Hematopoietic multipotent progenitor cell treated with erythropoietin and hydrocortisone succinate and interleukin-3 and kit ligand, for 17 days (in vitro differentiated cells): Measurements from ENCODE around the gene SHBG.
A peak's percentile ranks its signal among the peaks of the same experiment; 100 is the strongest.
"Not testable (repeated sequence)": the region's sequence is repeated elsewhere in the genome, so short reads cannot be mapped to it uniquely, and the experiment has no call there.

Source experiments
- DNase-seq: peaks from one replicate; pipeline ENCODE4 v3.0.0-alpha.2; 2015; ENCODE audit warnings: low spot score

SHBG gene

GRCh38 chr17:7612294-7612640, 17.7 kb upstream of the SHBG start:
- DNase-seq: no peak

GRCh38 chr17:7613769-7614424, 16.0 kb upstream of the SHBG start:
- DNase-seq: peak; percentile 42

GRCh38 chr17:7614425-7615264, 15.3 kb upstream of the SHBG start, which contains the start of gene FXR2:
TSS of gene FXR2 (minus strand) at chr17:7614897. CDS start at chr17:7614532, 365 bp downstream.
- DNase-seq: peak; percentile 100

GRCh38 chr17:7615265-7615747, 14.6 kb upstream of the SHBG start:
- DNase-seq: no peak

GRCh38 chr17:7618608-7619007, 11.3 kb upstream of the SHBG start:
- no peak for DNase-seq

- DNase-seq: no peak
Observed at GRCh38 chr17:7620835-7621234, 9.1 kb upstream of the SHBG start.

- no peak for DNase-seq
Observed at GRCh38 chr17:7623661-7624060, 6.3 kb upstream of the SHBG start.

- not testable (repeated sequence) for DNase-seq
Observed at GRCh38 chr17:7625749-7626148, 4.2 kb upstream of the SHBG start.

- DNase-seq: no peak
Observed at GRCh38 chr17:7626307-7626706, 3.6 kb upstream of the SHBG start.

GRCh38 chr17:7626956-7627249, 3.0 kb upstream of the SHBG start:
- DNase-seq: no peak

GRCh38 chr17:7627250-7628121, 2.4 kb upstream of the SHBG start, which contains the start of gene SAT2:
TSS of gene SAT2 (minus strand) at chr17:7627821. CDS start at chr17:7627635, 186 bp downstream.
- DNase-seq: peak; percentile 83

- DNase-seq: no peak
Observed at GRCh38 chr17:7631398-7632380, 1.8 kb downstream of the SHBG start.

- peak; percentile 83 for DNase-seq
Observed at GRCh38 chr17:7632492-7632894, 2.6 kb downstream of the SHBG start.

- no peak for DNase-seq
Observed at GRCh38 chr17:7633093-7633492, 3.2 kb downstream of the SHBG start.

GRCh38 chr17:7634384-7634783, 4.4 kb downstream of the SHBG start:
- DNase-seq: peak; percentile 54

- DNase-seq: no peak
Observed at GRCh38 chr17:7636163-7636562, 6.2 kb downstream of the SHBG start.

GRCh38 chr17:7640783-7641182, 10.8 kb downstream of the SHBG start:
- no peak for DNase-seq

GRCh38 chr17:7641635-7642034, 11.7 kb downstream of the SHBG start:
- peak; percentile 37 for DNase-seq

GRCh38 chr17:7644775-7645174, 14.8 kb downstream of the SHBG start:
- no peak for DNase-seq

- DNase-seq: no peak
Observed at GRCh38 chr17:7646457-7646856, 16.5 kb downstream of the SHBG start.

- DNase-seq: peak; percentile 31
Observed at GRCh38 chr17:7647018-7647417, 17.1 kb downstream of the SHBG start.
